ENCODE results near the gene KDM5C.

Gene KDM5C

GRCh38 chrX:53224860-53225797, at the start of gene KDM5C:
Gene KDM5C, minus strand, starts transcription at chrX:53225207. Its CDS starts 318 bp downstream, at chrX:53224889.
- Histone ChIP-seq H2AFZ (ENCODE audit: low read length, unreplicated experiment) (peak within 1 kb of the TSS; percentile 60), H3K27me3 (ENCODE audit: insufficient read depth, low read length) (no peaks in the 10 kb centered on the region), H3K79me2 (ENCODE audit: control insufficient read depth, insufficient read depth, low read length, unreplicated experiment) (peaks cover 49% of the 10 kb centered on the region), H3K36me3 (ENCODE audit: insufficient read depth, low read length) (peaks cover 6% of the 10 kb centered on the region; the same call in 1 of the 2 replicates), H3K27ac (ENCODE audit: low read depth, low read length) (peak within 1 kb of the TSS; percentile 94), H3K4me3 (ENCODE audit: low read depth, low read length) (peak within 1 kb of the TSS; percentile 98), H3K4me1 (ENCODE audit: control insufficient read depth, insufficient read depth, low read length, unreplicated experiment) (peaks cover 18% of the 10 kb centered on the region)

GRCh38 chrX:53272808-53273337, 47.9 kb upstream of the KDM5C start:
- no peaks in the 10 kb centered on the region for H3K27me3 ChIP-seq (ENCODE audit: insufficient read depth, low read length)
- H3K79me2 ChIP-seq (ENCODE audit: control insufficient read depth, insufficient read depth, low read length, unreplicated experiment): peaks cover 2% of the 10 kb centered on the region
- H3K27ac ChIP-seq (ENCODE audit: low read depth, low read length): no peak overlapping the region
- no peaks in the 10 kb centered on the region for H3K36me3 ChIP-seq (ENCODE audit: insufficient read depth, low read length)
- H3K4me3 ChIP-seq (ENCODE audit: low read depth, low read length): no peak overlapping the region
- H2AFZ ChIP-seq (ENCODE audit: low read length, unreplicated experiment): no peak overlapping the region
- no peaks in the 10 kb centered on the region for H3K4me1 ChIP-seq (ENCODE audit: control insufficient read depth, insufficient read depth, low read length, unreplicated experiment)

- peaks cover 2% of the 10 kb centered on the region for H3K79me2 ChIP-seq (ENCODE audit: control insufficient read depth, insufficient read depth, low read length, unreplicated experiment)
- peaks cover 26% of the 10 kb centered on the region for H3K4me1 ChIP-seq (ENCODE audit: control insufficient read depth, insufficient read depth, low read length, unreplicated experiment)
- no peak overlapping the region for H3K27ac ChIP-seq (ENCODE audit: low read depth, low read length)
- no peak overlapping the region for H2AFZ ChIP-seq (ENCODE audit: low read length, unreplicated experiment)
- no peaks in the 10 kb centered on the region for H3K36me3 ChIP-seq (ENCODE audit: insufficient read depth, low read length)
- H3K4me3 ChIP-seq (ENCODE audit: low read depth, low read length): no peak overlapping the region
- no peaks in the 10 kb centered on the region for H3K27me3 ChIP-seq (ENCODE audit: insufficient read depth, low read length)
Observed at GRCh38 chrX:53269536-53270107, 44.6 kb upstream of the KDM5C start.

GRCh38 chrX:53268173-53268572, 43.2 kb upstream of the KDM5C start:
- Histone ChIP-seq H2AFZ (ENCODE audit: low read length, unreplicated experiment) (no peak overlapping the region), H3K4me1 (ENCODE audit: control insufficient read depth, insufficient read depth, low read length, unreplicated experiment) (peaks cover 39% of the 10 kb centered on the region), H3K79me2 (ENCODE audit: control insufficient read depth, insufficient read depth, low read length, unreplicated experiment) (peaks cover 2% of the 10 kb centered on the region), H3K27me3 (ENCODE audit: insufficient read depth, low read length) (no peaks in the 10 kb centered on the region), H3K27ac (ENCODE audit: low read depth, low read length) (no peak overlapping the region), H3K36me3 (ENCODE audit: insufficient read depth, low read length) (no peaks in the 10 kb centered on the region), H3K4me3 (ENCODE audit: low read depth, low read length) (no peak overlapping the region)

- Histone ChIP-seq H3K36me3 (ENCODE audit: insufficient read depth, low read length) (no peaks in the 10 kb centered on the region), H3K79me2 (ENCODE audit: control insufficient read depth, insufficient read depth, low read length, unreplicated experiment) (peaks cover 2% of the 10 kb centered on the region), H2AFZ (ENCODE audit: low read length, unreplicated experiment) (no peak overlapping the region), H3K27me3 (ENCODE audit: insufficient read depth, low read length) (no peaks in the 10 kb centered on the region), H3K4me1 (ENCODE audit: control insufficient read depth, insufficient read depth, low read length, unreplicated experiment) (peaks cover 47% of the 10 kb centered on the region), H3K27ac (ENCODE audit: low read depth, low read length) (peak overlapping the region; percentile 58), H3K4me3 (ENCODE audit: low read depth, low read length) (no peak overlapping the region)
Observed at GRCh38 chrX:53266914-53267313, 41.9 kb upstream of the KDM5C start.

- Histone ChIP-seq H3K4me3 (ENCODE audit: low read depth, low read length) (peak overlapping the region; percentile 28; the same call in 1 of the 2 replicates), H3K27ac (ENCODE audit: low read depth, low read length) (peak overlapping the region; percentile 94), H3K79me2 (ENCODE audit: control insufficient read depth, insufficient read depth, low read length, unreplicated experiment) (peaks cover 2% of the 10 kb centered on the region), H3K27me3 (ENCODE audit: insufficient read depth, low read length) (no peaks in the 10 kb centered on the region), H3K4me1 (ENCODE audit: control insufficient read depth, insufficient read depth, low read length, unreplicated experiment) (peaks cover 47% of the 10 kb centered on the region), H2AFZ (ENCODE audit: low read length, unreplicated experiment) (no peak overlapping the region), H3K36me3 (ENCODE audit: insufficient read depth, low read length) (no peaks in the 10 kb centered on the region)
Observed at GRCh38 chrX:53265771-53266574, 41.0 kb upstream of the KDM5C start.

- Histone ChIP-seq H3K27me3 (ENCODE audit: insufficient read depth, low read length) (no peaks in the 10 kb centered on the region), H2AFZ (ENCODE audit: low read length, unreplicated experiment) (no peak overlapping the region), H3K36me3 (ENCODE audit: insufficient read depth, low read length) (no peaks in the 10 kb centered on the region), H3K79me2 (ENCODE audit: control insufficient read depth, insufficient read depth, low read length, unreplicated experiment) (no peaks in the 10 kb centered on the region), H3K27ac (ENCODE audit: low read depth, low read length) (peak overlapping the region; percentile 78), H3K4me3 (ENCODE audit: low read depth, low read length) (peak overlapping the region; percentile 42; the same call in 1 of the 2 replicates), H3K4me1 (ENCODE audit: control insufficient read depth, insufficient read depth, low read length, unreplicated experiment) (peaks cover 47% of the 10 kb centered on the region)
Observed at GRCh38 chrX:53263597-53264094, 38.6 kb upstream of the KDM5C start.

- Histone ChIP-seq H3K27me3 (ENCODE audit: insufficient read depth, low read length) (no peaks in the 10 kb centered on the region), H3K36me3 (ENCODE audit: insufficient read depth, low read length) (no peaks in the 10 kb centered on the region), H3K27ac (ENCODE audit: low read depth, low read length) (peak overlapping the region; percentile 78), H3K79me2 (ENCODE audit: control insufficient read depth, insufficient read depth, low read length, unreplicated experiment) (no peaks in the 10 kb centered on the region), H3K4me3 (ENCODE audit: low read depth, low read length) (peak overlapping the region; percentile 34; the same call in 1 of the 2 replicates), H3K4me1 (ENCODE audit: control insufficient read depth, insufficient read depth, low read length, unreplicated experiment) (peaks cover 47% of the 10 kb centered on the region), H2AFZ (ENCODE audit: low read length, unreplicated experiment) (no peak overlapping the region)
Observed at GRCh38 chrX:53262918-53263394, 37.9 kb upstream of the KDM5C start.

- peaks cover 45% of the 10 kb centered on the region for H3K4me1 ChIP-seq (ENCODE audit: control insufficient read depth, insufficient read depth, low read length, unreplicated experiment)
- H3K27ac ChIP-seq (ENCODE audit: low read depth, low read length): peak overlapping the region; percentile 78
- H3K27me3 ChIP-seq (ENCODE audit: insufficient read depth, low read length): no peaks in the 10 kb centered on the region
- no peaks in the 10 kb centered on the region for H3K79me2 ChIP-seq (ENCODE audit: control insufficient read depth, insufficient read depth, low read length, unreplicated experiment)
- H3K36me3 ChIP-seq (ENCODE audit: insufficient read depth, low read length): no peaks in the 10 kb centered on the region
- no peak overlapping the region for H3K4me3 ChIP-seq (ENCODE audit: low read depth, low read length)
- no peak overlapping the region for H2AFZ ChIP-seq (ENCODE audit: low read length, unreplicated experiment)
Observed at GRCh38 chrX:53262189-53262917, 37.3 kb upstream of the KDM5C start.
